H1 (cell line): ENCODE data around the gene GTPBP1.

Experiments used
- CHD2 ChIP-seq: IDR thresholded peaks from 2 replicates; pipeline ENCODE4 v1.6.1; 2012; ENCODE audit warnings: low read length, improper control_type of control experiment
- EZH2 ChIP-seq: fragments of 200-600 bp; sonication (generic); IDR thresholded peaks from 2 replicates; pipeline ENCODE4 v1.7.1; 2012; ENCODE audit warnings: low read depth, mild to moderate bottlenecking, moderate library complexity, low read length, inconsistent platforms; ENCODE audit not compliant: severe bottlenecking
- TF ChIP-seq, protein P1 (sequence below), 3 experiments: IDR thresholded peaks; 1 replicate in 2 of 3; 2 replicates in 1 of 3; pipeline versions ENCODE4 v1.5.1 to v1.6.1; 2011; ENCODE audit warnings: low read length in 3 of 3, mild to moderate bottlenecking in 3 of 3, inconsistent platforms in 2 of 3, low read depth in 1 of 3, moderate library complexity in 1 of 3; ENCODE audit not compliant: insufficient read depth in 1 of 3; ENCODE audit errors: control extremely low read depth in 1 of 3

DNA sequence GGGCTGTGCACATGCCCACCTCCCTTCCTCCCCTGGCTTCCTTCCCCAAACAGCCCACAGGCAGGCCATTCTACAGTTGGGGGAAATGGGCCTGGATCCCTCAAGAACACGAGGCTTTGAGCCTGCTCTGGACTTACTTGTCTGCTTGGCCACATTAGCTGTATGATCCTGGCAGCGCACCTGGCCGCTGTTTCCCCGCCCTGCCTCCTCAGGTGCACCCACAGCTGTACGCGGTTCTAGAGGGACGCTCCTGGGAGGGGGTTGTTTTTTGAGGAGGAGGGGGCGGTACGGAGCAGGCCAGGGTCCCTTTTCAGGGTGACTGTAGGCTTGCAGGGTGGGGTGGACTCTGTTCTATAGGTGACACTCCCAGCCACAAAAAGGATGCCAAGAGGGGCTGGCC, 61.6 kb downstream of the GTPBP1 start:
- no peak for TF ChIP-seq EZH2
- TF ChIP-seq, protein P1, sequence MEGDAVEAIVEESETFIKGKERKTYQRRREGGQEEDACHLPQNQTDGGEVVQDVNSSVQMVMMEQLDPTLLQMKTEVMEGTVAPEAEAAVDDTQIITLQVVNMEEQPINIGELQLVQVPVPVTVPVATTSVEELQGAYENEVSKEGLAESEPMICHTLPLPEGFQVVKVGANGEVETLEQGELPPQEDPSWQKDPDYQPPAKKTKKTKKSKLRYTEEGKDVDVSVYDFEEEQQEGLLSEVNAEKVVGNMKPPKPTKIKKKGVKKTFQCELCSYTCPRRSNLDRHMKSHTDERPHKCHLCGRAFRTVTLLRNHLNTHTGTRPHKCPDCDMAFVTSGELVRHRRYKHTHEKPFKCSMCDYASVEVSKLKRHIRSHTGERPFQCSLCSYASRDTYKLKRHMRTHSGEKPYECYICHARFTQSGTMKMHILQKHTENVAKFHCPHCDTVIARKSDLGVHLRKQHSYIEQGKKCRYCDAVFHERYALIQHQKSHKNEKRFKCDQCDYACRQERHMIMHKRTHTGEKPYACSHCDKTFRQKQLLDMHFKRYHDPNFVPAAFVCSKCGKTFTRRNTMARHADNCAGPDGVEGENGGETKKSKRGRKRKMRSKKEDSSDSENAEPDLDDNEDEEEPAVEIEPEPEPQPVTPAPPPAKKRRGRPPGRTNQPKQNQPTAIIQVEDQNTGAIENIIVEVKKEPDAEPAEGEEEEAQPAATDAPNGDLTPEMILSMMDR (IDR thresholded peaks at IDR 0.05; ENCODE audit: control extremely low read depth in 1 of 3, insufficient read depth in 1 of 3, low read depth in 1 of 3, low read length in 3 of 3), result no peak
- TF ChIP-seq CHD2, result no peak
